Mucosa of descending colon (tissue), 3 donors: ENCODE measurements around the gene JAZF1. TPM values are rescaled to one million over a fixed set of nuclear protein-coding genes. Genes with fewer than 3 reads are reported as not detected.

Experiments
- ATAC-seq: fragments of 200-7000 bp; cut with Tn5 transposase; one replicate; pipeline ENCODE4 v1.9.1; 2020; ENCODE audit warnings: mild to moderate bottlenecking, moderate library complexity
- DNase-seq, 3 donors: peaks; one replicate each; pipeline ENCODE4 v3.0.0-alpha.2; 2020
- H3K36me3 ChIP-seq: fragments of 200-600 bp; one replicate; pipeline ENCODE4 v1.8.0; 2021; ENCODE audit warnings: low read depth, mild to moderate bottlenecking
- H3K4me1 ChIP-seq: fragments of 200-600 bp; one replicate; pipeline ENCODE4 v1.8.0; 2021; ENCODE audit warnings: low read depth, mild to moderate bottlenecking
- H3K4me3 ChIP-seq: fragments of 200-600 bp; one replicate; pipeline ENCODE4 v1.8.0; 2021; ENCODE audit warnings: mild to moderate bottlenecking
- H3K9me3 ChIP-seq: fragments of 200-600 bp; one replicate; pipeline ENCODE4 v1.8.0; 2021; ENCODE audit warnings: mild to moderate bottlenecking
- CTCF ChIP-seq: fragments of 200-600 bp; IDR thresholded peaks from one replicate; pipeline ENCODE4 v1.8.0; 2022; ENCODE audit warnings: antibody characterized with exemption, mild to moderate bottlenecking
- intact Hi-C, 2 donors: fragments of 100-400 bp; cut with DNase I in 1 of 2; cut with micrococcal nuclease in 1 of 2; formaldehyde crosslinking; loops; one replicate each; pipeline versions ENCODE4 v1.11.0 to v1.11.1; 2022; cut with DNase I, micrococcal nuclease
- total RNA-seq, 3 donors: library from RNA; stranded (reverse); fragmentation: NEBNext Ultra II Directional in 2 of 3; extraction: Animal tissue kit (Norgen Biotek cat#: 25700) in 2 of 3; gene quantifications; one replicate each; pipeline versions ENCODE4 v1.2.1 to v1.2.4, GENCODE V29; 2021 to 2023
- donor health status: DM: no; HTN: no; CAD: no; lungs with moderate emphysema.
- donor health status: DM: no; HTN: no; CAD: no.
- donor health status: DM: no; HTN: yes; CAD: no.

JAZF1 gene
- total RNA-seq, 3 donors from 2014 or later = 4.9 to 68.4 (median 6.4) TPM

GRCh38 chr7:27788437-27788836 lies 392.2 kb downstream of the JAZF1 start:
- Histone ChIP-seq H3K4me1 (no peaks in the 10 kb centered on the region), H3K9me3 (no peaks in the 10 kb centered on the region), H3K4me3 (no peak overlapping the region), H3K36me3 (no peaks in the 10 kb centered on the region)
- DNase-seq (no peak), ATAC-seq (no peak)
- intact Hi-C loops = no loop called here
- no peak for TF ChIP-seq CTCF

GRCh38 chr7:27784399-27785053 lies 396.1 kb downstream of the JAZF1 start:
- no peaks in the 10 kb centered on the region for H3K9me3 ChIP-seq
- no peak for TF ChIP-seq CTCF
- H3K4me3 ChIP-seq = no peak overlapping the region
- ATAC-seq (peak; percentile 84), DNase-seq (peak in 1 of 3 donors; percentile 42)
- H3K36me3 ChIP-seq = no peaks in the 10 kb centered on the region
- no peaks in the 10 kb centered on the region for H3K4me1 ChIP-seq
- intact Hi-C loops = no loop called here

GRCh38 chr7:27782849-27783248 lies 397.7 kb downstream of the JAZF1 start:
- Histone ChIP-seq H3K4me1 (no peaks in the 10 kb centered on the region), H3K4me3 (no peak overlapping the region), H3K9me3 (no peaks in the 10 kb centered on the region), H3K36me3 (no peaks in the 10 kb centered on the region)
- no peak for ATAC-seq
- no peak for DNase-seq
- intact Hi-C loops = no loop called here
- no peak for TF ChIP-seq CTCF

GRCh38 chr7:27781188-27781587 lies 399.4 kb downstream of the JAZF1 start:
- Histone ChIP-seq H3K4me3 (no peak overlapping the region), H3K36me3 (no peaks in the 10 kb centered on the region), H3K4me1 (no peaks in the 10 kb centered on the region), H3K9me3 (no peaks in the 10 kb centered on the region)
- DNase-seq (no peak), ATAC-seq (no peak)
- TF ChIP-seq CTCF = no peak
- intact Hi-C loops = no loop called here

Other genes with a start within 250 kb of the JAZF1 start
- 1 to 10 TPM in 2 of 3 donors, under 1 TPM in 1; 0.61 to 5.4 (median 1.9) TPM for gene CREB5, start 231.7 kb upstream of the JAZF1 start, total RNA-seq